SH-SY5Y (cell line): Measurements from ENCODE around the gene KIR3DL2.
"Not testable (repeated sequence)": the region's sequence is repeated elsewhere in the genome, so short reads cannot be mapped to it uniquely, and the experiment has no call there.

Experiments
- GATA2 ChIP-seq: IDR thresholded peaks from 2 replicates; pipeline ENCODE4 v1.6.1; 2011; ENCODE audit warnings: mild to moderate bottlenecking, low read depth, low read length
- GATA3 ChIP-seq: IDR thresholded peaks from 2 replicates; pipeline ENCODE4 v1.6.1; 2011; ENCODE audit warnings: low read depth, mild to moderate bottlenecking, low read length, moderate library complexity

Gene KIR3DL2

GRCh38 chr19:54850061-54850640 is at the start of gene KIR3DL2:
Gene KIR3DL2, plus strand, starts transcription at chr19:54850443. Its CDS starts 33 bp downstream, at chr19:54850476.
- not testable (repeated sequence) for TF ChIP-seq GATA2, GATA3

- TF ChIP-seq GATA3 (no peak), GATA2 (no peak)
Measured at GRCh38 chr19:54803410-54803809, 46.8 kb upstream of the KIR3DL2 start, which contains the start of gene KIR2DL4. Gene KIR2DL4, plus strand, starts transcription at chr19:54803610. Its CDS starts 42 bp downstream, at chr19:54803652.

GRCh38 chr19:54804101-54804500 is 46.1 kb upstream of the KIR3DL2 start:
- TF ChIP-seq GATA2 (no peak), GATA3 (no peak)

- no peak for TF ChIP-seq GATA3
- no peak for TF ChIP-seq GATA2
Measured at GRCh38 chr19:54804571-54804970, 45.7 kb upstream of the KIR3DL2 start.

- TF ChIP-seq GATA2 (no peak), GATA3 (no peak)
Measured at GRCh38 chr19:54805665-54806515, 44.4 kb upstream of the KIR3DL2 start.

GRCh38 chr19:54806516-54806838 is 43.8 kb upstream of the KIR3DL2 start:
- TF ChIP-seq GATA2: no peak
- no peak for TF ChIP-seq GATA3

GRCh38 chr19:54816251-54816650 is 34.0 kb upstream of the KIR3DL2 start, which contains the start of gene KIR3DL1:
Gene KIR3DL1, plus strand, starts transcription at chr19:54816468.
- not testable (repeated sequence) for TF ChIP-seq GATA2, GATA3

GRCh38 chr19:54817670-54818536 is 32.3 kb upstream of the KIR3DL2 start:
- no peak for TF ChIP-seq GATA3
- no peak for TF ChIP-seq GATA2

- not testable (repeated sequence) for TF ChIP-seq GATA3, GATA2
Measured at GRCh38 chr19:54832496-54832895, 17.7 kb upstream of the KIR3DL2 start, which contains the start of gene KIR2DS4. Gene KIR2DS4, plus strand, starts transcription at chr19:54832676.

- no peak for TF ChIP-seq GATA2
Measured at GRCh38 chr19:54850930-54851329, 687 bp downstream of the KIR3DL2 start.

GRCh38 chr19:54851353-54851752 is 1.1 kb downstream of the KIR3DL2 start:
- TF ChIP-seq GATA3 (no peak), GATA2 (no peak)

- TF ChIP-seq GATA3 (no peak), GATA2 (no peak)
Measured at GRCh38 chr19:54871696-54872095, 21.5 kb downstream of the KIR3DL2 start.

GRCh38 chr19:54873990-54874389 is 23.7 kb downstream of the KIR3DL2 start, which contains the start of gene FCAR:
Gene FCAR, plus strand, starts transcription at chr19:54874235. Its CDS starts 55 bp downstream, at chr19:54874290.
- TF ChIP-seq GATA3: no peak
- TF ChIP-seq GATA2: no peak

- TF ChIP-seq GATA3 (no peak), GATA2 (no peak)
Measured at GRCh38 chr19:54875506-54875905, 25.3 kb downstream of the KIR3DL2 start.
